GM06990 (cell line): ENCODE results near the gene MYO5A.
"Not testable (repeated sequence)": the region's sequence is repeated elsewhere in the genome, so short reads cannot be mapped to it uniquely, and the experiment has no call there.

Experiments
- DNase-seq: peaks from one replicate; pipeline ENCODE4 v3.0.0-alpha.2; 2011; ENCODE audit not compliant: insufficient read length; ENCODE audit errors: extremely low read depth
- H3K27me3 ChIP-seq: replicated peaks from 2 replicates; pipeline ENCODE4 v1.6.0; 2011; ENCODE audit warnings: low read length; ENCODE audit not compliant: control insufficient read depth, insufficient read depth
- H3K36me3 ChIP-seq: 2 replicates; pipeline ENCODE4 v1.5.1; 2011; ENCODE audit warnings: low read length; ENCODE audit not compliant: control insufficient read depth, insufficient read depth
- H3K4me3 ChIP-seq: replicated peaks from 2 replicates; pipeline ENCODE4 v1.5.1; 2011; ENCODE audit warnings: low read depth, mild to moderate bottlenecking, control low read depth, low read length
- CTCF ChIP-seq: IDR thresholded peaks from 2 replicates; pipeline ENCODE4 v1.5.1; 2011; ENCODE audit warnings: low read length, control low read depth, mild to moderate bottlenecking, inconsistent platforms; ENCODE audit not compliant: insufficient read depth, poor library complexity, severe bottlenecking

Gene MYO5A

GRCh38 chr15:52515343-52515742 lies 13.3 kb downstream of the MYO5A start:
- H3K4me3 ChIP-seq = no peak overlapping the region
- TF ChIP-seq CTCF = no peak
- H3K27me3 ChIP-seq = no peaks in the 10 kb centered on the region
- no peaks in the 10 kb centered on the region for H3K36me3 ChIP-seq
- DNase-seq = no peak

DNA sequence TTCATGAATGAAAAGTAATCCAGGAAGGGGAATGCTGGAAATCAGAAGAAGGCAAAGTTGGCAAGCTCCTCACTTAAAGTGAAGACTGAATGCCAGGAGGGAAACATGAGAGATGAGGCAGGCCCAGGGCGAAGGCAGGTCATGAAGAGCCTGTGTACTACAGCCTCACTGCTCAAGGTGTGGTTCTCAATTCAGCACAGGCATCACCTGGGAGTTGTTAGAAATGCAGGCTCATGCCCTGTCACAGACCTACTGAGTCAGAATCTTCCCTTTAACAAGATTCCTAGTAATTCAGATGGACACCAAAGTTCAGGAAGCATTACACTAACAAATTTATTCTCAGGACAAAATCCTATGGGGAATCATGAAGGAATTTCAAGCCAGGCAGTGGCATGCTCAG lies 14.2 kb downstream of the MYO5A start:
- Histone ChIP-seq H3K36me3 (no peaks in the 10 kb centered on the region), H3K27me3 (no peaks in the 10 kb centered on the region), H3K4me3 (no peak overlapping the region)
- no peak for DNase-seq
- TF ChIP-seq CTCF = no peak

DNA sequence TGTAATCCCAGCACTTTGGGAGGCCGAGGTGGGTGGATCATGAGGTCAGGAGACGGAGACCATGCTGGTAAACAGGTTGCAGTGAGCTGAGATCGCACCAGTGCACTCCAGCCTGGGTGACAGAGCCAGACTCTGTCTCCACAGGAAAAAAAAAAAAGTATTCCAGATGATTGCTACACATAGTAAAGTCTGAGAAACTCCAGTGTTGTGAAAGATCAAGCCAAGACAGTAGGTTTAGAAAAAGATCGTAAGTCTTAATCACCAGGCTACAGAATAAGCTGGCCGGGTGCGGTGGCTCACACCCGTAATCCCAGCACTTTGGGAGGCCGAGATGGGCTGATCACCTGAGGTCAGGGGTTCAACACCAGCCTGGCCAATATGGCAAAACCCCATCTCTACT lies 15.8 kb downstream of the MYO5A start:
- not testable (repeated sequence) for DNase-seq, H3K27me3 ChIP-seq, H3K4me3 ChIP-seq, H3K36me3 ChIP-seq

GRCh38 chr15:52511084-52511483 lies 17.6 kb downstream of the MYO5A start:
- no peak for TF ChIP-seq CTCF
- no peaks in the 10 kb centered on the region for H3K36me3 ChIP-seq
- no peak overlapping the region for H3K4me3 ChIP-seq
- no peak for DNase-seq
- H3K27me3 ChIP-seq = no peaks in the 10 kb centered on the region

DNA sequence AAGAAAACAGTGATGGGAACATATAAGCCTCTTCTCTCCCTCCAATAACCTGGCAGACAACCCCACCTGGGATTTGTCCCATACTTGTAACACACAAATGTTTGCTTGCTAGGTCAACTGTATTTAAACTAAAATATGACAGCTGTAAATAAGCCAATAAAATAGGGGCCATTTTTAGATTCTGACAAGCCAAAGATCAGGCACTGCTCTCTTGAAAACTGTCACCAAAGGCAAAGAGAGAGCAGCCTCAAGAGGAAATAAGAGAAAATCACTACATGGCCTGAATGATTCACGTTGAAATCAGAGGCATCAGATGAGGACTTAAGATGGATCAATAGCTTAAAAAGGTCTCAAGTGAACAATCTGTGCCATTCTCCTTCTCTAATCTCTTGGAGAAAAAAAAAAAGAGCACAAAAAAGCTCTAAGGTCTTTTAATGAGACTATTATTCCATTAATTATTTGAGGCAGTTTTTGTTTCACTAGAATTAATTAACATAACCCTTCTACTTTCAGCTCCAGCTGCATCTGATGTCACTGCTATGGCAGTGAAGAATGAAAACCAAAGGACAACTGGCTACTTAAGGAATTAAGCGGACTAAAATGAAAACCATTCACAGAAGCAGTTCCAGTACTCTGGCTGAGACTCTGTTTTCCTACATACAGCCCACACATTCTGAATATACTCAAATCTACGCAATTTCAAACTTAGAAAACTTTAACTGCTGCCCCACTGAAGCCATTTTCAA lies 19.0 kb downstream of the MYO5A start:
- DNase-seq = no peak
- H3K27me3 ChIP-seq = no peaks in the 10 kb centered on the region
- H3K36me3 ChIP-seq = no peaks in the 10 kb centered on the region
- TF ChIP-seq CTCF = no peak
- H3K4me3 ChIP-seq = no peak overlapping the region

- DNase-seq = no peak
- TF ChIP-seq CTCF = no peak
- no peaks in the 10 kb centered on the region for H3K36me3 ChIP-seq
- H3K4me3 ChIP-seq = no peak overlapping the region
- H3K27me3 ChIP-seq = no peaks in the 10 kb centered on the region
Observed at GRCh38 chr15:52506549-52506948, 22.1 kb downstream of the MYO5A start.
